ENCODE data around the gene USP16. TPM values are rescaled to one million over a fixed set of nuclear protein-coding genes. Genes with fewer than 3 reads are reported as not detected.
A peak's percentile ranks its signal among the peaks of the same experiment; 100 is the strongest.

Gene USP16
- total RNA-seq, 1 experiment from 2014 or later, result 24.1 TPM

DNA sequence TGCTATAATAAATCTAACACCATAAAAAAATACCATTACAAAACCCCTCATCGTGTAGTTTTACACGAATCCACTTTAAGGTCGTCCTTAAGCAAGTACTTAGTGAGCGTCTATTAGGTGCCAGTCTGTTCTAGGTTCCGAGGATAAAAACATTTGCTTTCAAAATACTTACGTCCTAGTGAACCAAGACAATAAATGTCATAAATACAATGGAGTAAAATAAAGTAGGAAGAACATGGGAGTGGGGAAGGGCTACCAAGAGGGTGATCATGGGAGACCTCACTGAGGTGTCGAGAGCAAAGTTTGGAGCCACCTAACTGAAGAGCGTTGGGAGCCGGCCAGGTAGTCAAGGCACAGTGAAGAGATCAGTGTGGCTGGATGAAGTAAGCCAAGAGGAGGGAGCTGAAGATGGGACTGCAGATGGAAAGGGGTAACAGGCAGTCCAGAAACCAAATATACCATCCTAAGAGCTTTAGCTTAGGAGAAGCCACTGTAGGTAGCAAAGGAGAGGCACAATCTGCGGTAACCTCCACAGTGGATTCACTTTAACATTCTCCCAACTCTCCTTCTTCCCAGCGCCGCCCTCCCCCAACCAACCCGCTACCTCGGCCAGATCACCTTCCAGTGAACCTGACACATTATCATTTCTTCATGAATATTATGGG lies 32.5 kb upstream of the USP16 start:
- TF ChIP-seq EZH2 (IDR thresholded peaks at IDR 0.05; ENCODE audit: low read length, unreplicated experiment), result no peak
- TF ChIP-seq, protein P1, sequence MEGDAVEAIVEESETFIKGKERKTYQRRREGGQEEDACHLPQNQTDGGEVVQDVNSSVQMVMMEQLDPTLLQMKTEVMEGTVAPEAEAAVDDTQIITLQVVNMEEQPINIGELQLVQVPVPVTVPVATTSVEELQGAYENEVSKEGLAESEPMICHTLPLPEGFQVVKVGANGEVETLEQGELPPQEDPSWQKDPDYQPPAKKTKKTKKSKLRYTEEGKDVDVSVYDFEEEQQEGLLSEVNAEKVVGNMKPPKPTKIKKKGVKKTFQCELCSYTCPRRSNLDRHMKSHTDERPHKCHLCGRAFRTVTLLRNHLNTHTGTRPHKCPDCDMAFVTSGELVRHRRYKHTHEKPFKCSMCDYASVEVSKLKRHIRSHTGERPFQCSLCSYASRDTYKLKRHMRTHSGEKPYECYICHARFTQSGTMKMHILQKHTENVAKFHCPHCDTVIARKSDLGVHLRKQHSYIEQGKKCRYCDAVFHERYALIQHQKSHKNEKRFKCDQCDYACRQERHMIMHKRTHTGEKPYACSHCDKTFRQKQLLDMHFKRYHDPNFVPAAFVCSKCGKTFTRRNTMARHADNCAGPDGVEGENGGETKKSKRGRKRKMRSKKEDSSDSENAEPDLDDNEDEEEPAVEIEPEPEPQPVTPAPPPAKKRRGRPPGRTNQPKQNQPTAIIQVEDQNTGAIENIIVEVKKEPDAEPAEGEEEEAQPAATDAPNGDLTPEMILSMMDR (conservative IDR thresholded peaks at IDR 0.05; ENCODE audit: low read depth, low read length), result no peak
- Histone ChIP-seq H3K9ac (ENCODE audit: low read length) (peak overlapping the region; percentile 79), H3K4me1 (ENCODE audit: insufficient read depth, low read length) (peaks cover 23% of the 10 kb centered on the region), H3K9me3 (ENCODE audit: low read length) (no peaks in the 10 kb centered on the region), H3K36me3 (ENCODE audit: low read depth, low read length) (no peaks in the 10 kb centered on the region), H3K4me3 (ENCODE audit: low read length) (peak overlapping the region; percentile 83), H4K20me1 (ENCODE audit: low read length) (no peaks in the 10 kb centered on the region), H3K9me2 (replicated peaks; ENCODE audit: low read length) (no peaks in the 10 kb centered on the region), H3K27ac (ENCODE audit: low read length) (peak overlapping the region; percentile 38), H3K27me3 (ENCODE audit: low read length) (no peaks in the 10 kb centered on the region), H2AFZ (ENCODE audit: low read length) (peak overlapping the region; percentile 79), H3K4me2 (ENCODE audit: low read length) (peak overlapping the region; percentile 97), H3K79me2 (ENCODE audit: low read length) (peaks cover 55% of the 10 kb centered on the region), H3F3A (ENCODE audit: low read length, unreplicated experiment) (no peaks in the 10 kb centered on the region)
- ChIA-PET POLR2A (ENCODE audit: unreplicated experiment) (interaction anchor here (0.6 to 1.3 kb wide), 3 partner anchors 11 to 1820 kb away, joined by 5 to 9 read pairs (median 9); no protein-coding TSS in a partner anchor), CTCF (no interaction called here)
- TSS peak; percentile 49 for BruUV-seq (replicated peaks)
- DNase-seq, result no peak
- intact Hi-C loops (cut with micrococcal nuclease), result loop anchor here (2.0 kb wide), 1 partner anchor 33 kb away; the partner anchor contains the start of gene USP16
- peak; percentile 11 for ATAC-seq

DNA sequence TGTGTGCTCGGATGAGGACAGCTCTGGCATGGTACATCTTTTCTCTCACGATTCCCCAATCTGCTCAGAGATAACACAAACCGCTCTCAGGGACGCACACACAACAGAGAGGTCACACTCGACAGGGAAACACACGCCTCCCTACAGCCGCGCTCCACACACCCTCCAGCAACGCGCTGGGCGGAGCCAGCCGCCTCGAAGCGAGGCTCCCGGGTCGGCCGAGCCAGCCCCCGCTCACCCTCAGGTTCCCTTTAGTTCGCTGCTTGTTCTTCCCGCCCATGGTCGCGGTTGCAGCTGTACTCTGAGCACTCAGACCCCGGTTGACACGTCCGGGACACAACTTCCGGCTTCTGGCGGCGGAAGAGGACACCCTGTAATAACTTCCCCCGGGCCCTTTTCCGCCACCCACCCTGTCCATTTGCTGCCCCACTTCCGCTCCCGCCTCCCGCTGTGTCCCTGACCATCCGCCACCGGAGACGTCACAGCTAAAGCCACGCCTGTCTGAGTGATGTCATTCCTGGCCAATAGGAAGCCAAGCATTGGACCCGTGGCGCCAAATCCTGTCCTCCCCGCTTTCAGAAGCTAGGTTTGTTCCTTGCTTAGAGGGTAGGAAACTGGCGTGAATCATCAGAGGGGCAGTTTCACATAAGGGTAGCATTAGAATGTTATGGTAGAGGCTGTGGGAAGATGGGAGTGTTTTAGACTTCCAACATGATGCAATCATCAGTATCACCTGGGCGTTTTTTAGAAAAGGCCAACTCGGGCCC lies 31.8 kb upstream of the USP16 start, which contains the start of gene LTN1:
Gene LTN1 (minus strand): TSS at position 352 of the 767 bp plus-strand sequence. CDS start 72 bp downstream, at position 280.
- H4K20me1 ChIP-seq (ENCODE audit: low read length), result no peaks in the 10 kb centered on the region
- peaks cover 23% of the 10 kb centered on the region for H3K4me1 ChIP-seq (ENCODE audit: insufficient read depth, low read length)
- intact Hi-C loops (cut with micrococcal nuclease), result loop anchor here (2.0 kb wide), 1 partner anchor 32 kb away; the partner anchor contains the start of gene USP16
- H3K4me3 ChIP-seq (ENCODE audit: low read length), result peak within 1 kb of the TSS; percentile 83
- H2AFZ ChIP-seq (ENCODE audit: low read length), result peak within 1 kb of the TSS; percentile 83
- DNase-seq (peak; percentile 99), ATAC-seq (peak; percentile 98)
- ChIA-PET CTCF (no interaction called here), POLR2A (ENCODE audit: unreplicated experiment) (interaction anchor here (0.5 to 1.3 kb wide), 5 partner anchors 10 to 1821 kb away, joined by 3 to 9 read pairs (median 8); no protein-coding TSS in a partner anchor)
- H3K4me2 ChIP-seq (ENCODE audit: low read length), result peak within 1 kb of the TSS; percentile 97
- TF ChIP-seq EZH2 (IDR thresholded peaks at IDR 0.05; ENCODE audit: low read length, unreplicated experiment), result no peak
- TF ChIP-seq, protein P1 (conservative IDR thresholded peaks at IDR 0.05; ENCODE audit: low read depth, low read length), result no peak
- no peaks in the 10 kb centered on the region for H3K9me3 ChIP-seq (ENCODE audit: low read length)
- H3K79me2 ChIP-seq (ENCODE audit: low read length), result peaks cover 48% of the 10 kb centered on the region
- H3K27ac ChIP-seq (ENCODE audit: low read length), result peak within 1 kb of the TSS; percentile 60
- H3F3A ChIP-seq (ENCODE audit: low read length, unreplicated experiment), result no peaks in the 10 kb centered on the region
- no peaks in the 10 kb centered on the region for H3K9me2 ChIP-seq (replicated peaks; ENCODE audit: low read length)
- no peaks in the 10 kb centered on the region for H3K27me3 ChIP-seq (ENCODE audit: low read length)
- no TSS peak for BruUV-seq (replicated peaks)
- H3K36me3 ChIP-seq (ENCODE audit: low read depth, low read length), result no peaks in the 10 kb centered on the region
- peak within 1 kb of the TSS; percentile 79 for H3K9ac ChIP-seq (ENCODE audit: low read length)
